HepG2 (cell line): ENCODE data around the gene SCRT2. TPM values are rescaled to one million over a fixed set of nuclear protein-coding genes. Genes with fewer than 3 reads are reported as not detected.

Experiments
- CREBL2 ChIP-seq: sonication (generic); formaldehyde crosslinking; IDR thresholded peaks from 2 replicates; pipeline ENCODE4 v1.8.1; 2023; ENCODE audit warnings: missing genetic modification reagents, mild to moderate bottlenecking, borderline replicate concordance
- KLF16 ChIP-seq, 2 experiments: sonication (generic) in 1 of 2; formaldehyde crosslinking in 1 of 2; IDR thresholded peaks; 2 replicates each; pipeline versions ENCODE4 v1.6.1 to v1.8.0; 2016 to 2023; ENCODE audit warnings: missing genetic modification reagents in 2 of 2, missing compliant biosample characterization in 1 of 2
- MIER3 ChIP-seq: IDR thresholded peaks from 2 replicates; pipeline ENCODE4 v1.6.1; 2016; ENCODE audit warnings: missing compliant biosample characterization, borderline replicate concordance
- NFE2L1 ChIP-seq: sonication (generic); formaldehyde crosslinking; IDR thresholded peaks from 2 replicates; pipeline ENCODE4 v1.4.0; 2020; ENCODE audit warnings: missing genetic modification reagents, mild to moderate bottlenecking, borderline replicate concordance
- NR2C2 ChIP-seq: sonication (generic); formaldehyde crosslinking; IDR thresholded peaks from 2 replicates; pipeline ENCODE4 v1.4.0; 2020; ENCODE audit warnings: missing genetic modification reagents, mild to moderate bottlenecking, moderate library complexity, borderline replicate concordance
- RFX5 ChIP-seq: IDR thresholded peaks from 2 replicates; pipeline ENCODE4 v1.6.1; 2011; ENCODE audit warnings: low read depth, low read length, improper control_type of control experiment
- RNF219 ChIP-seq: sonication (generic); formaldehyde crosslinking; IDR thresholded peaks from 2 replicates; pipeline ENCODE4 v1.5.0; 2020; ENCODE audit warnings: mild to moderate bottlenecking, missing genetic modification reagents
- TRIM24 ChIP-seq: sonication (generic); formaldehyde crosslinking; IDR thresholded peaks from 2 replicates; pipeline ENCODE4 v1.8.0; 2022; ENCODE audit warnings: mild to moderate bottlenecking, missing genetic modification reagents
- ZFP36L1 ChIP-seq: sonication (generic); formaldehyde crosslinking; IDR thresholded peaks from 2 replicates; pipeline ENCODE4 v1.8.0; 2022; ENCODE audit warnings: mild to moderate bottlenecking, missing genetic modification reagents, moderate library complexity
- ZNF3 ChIP-seq: IDR thresholded peaks from 2 replicates; pipeline ENCODE4 v1.7.0; 2017; ENCODE audit warnings: inconsistent platforms
- ZNF44 ChIP-seq: sonication (generic); formaldehyde crosslinking; IDR thresholded peaks from 2 replicates; pipeline ENCODE4 v1.5.1; 2020; ENCODE audit warnings: mild to moderate bottlenecking, missing genetic modification reagents
- ZNF572 ChIP-seq: sonication (generic); formaldehyde crosslinking; IDR thresholded peaks from 2 replicates; pipeline ENCODE4 v1.5.1; 2020; ENCODE audit warnings: mild to moderate bottlenecking, missing genetic modification reagents
- ZNF713 ChIP-seq: sonication (generic); formaldehyde crosslinking; IDR thresholded peaks from 2 replicates; pipeline ENCODE4 v1.4.0; 2020; ENCODE audit warnings: mild to moderate bottlenecking, missing genetic modification reagents
- ZNF879 ChIP-seq: sonication (generic); formaldehyde crosslinking; IDR thresholded peaks from 2 replicates; pipeline ENCODE4 v1.8.1; 2023; ENCODE audit warnings: missing genetic modification reagents
- polyA plus RNA-seq, 8 experiments: library from polyadenylated mRNA; depleted of rRNA in 3 of 8; stranded (reverse) in 7 of 8; unstranded in 1 of 8; fragments of >200 nt; fragmentation: Illumina TruSeq in 4 of 8; extraction: Trizol in 4 of 8; gene quantifications; 2 replicates each; pipeline versions ENCODE4 v1.2.1 to v1.2.3, GENCODE V29; 2011 to 2016; ENCODE audit warnings: low read depth in 4 of 8, missing spikeins in 1 of 8, mixed read lengths in 1 of 8; ENCODE audit not compliant: insufficient read depth in 1 of 8
- total RNA-seq, 5 experiments: library from RNA; depleted of rRNA; stranded (reverse); fragments of >200 nt; fragmentation: Illumina TruSeq; extraction: Trizol; gene quantifications; 2 replicates each; pipeline ENCODE4 v1.2.3, GENCODE V29; 2016; ENCODE audit warnings: low read depth in 1 of 5
- TF ChIP-seq, protein P1 (sequence below): sonication (generic); formaldehyde crosslinking; IDR thresholded peaks from one replicate; pipeline ENCODE4 v1.5.1; 2020; ENCODE audit warnings: mild to moderate bottlenecking, missing genetic modification reagents; ENCODE audit errors: not compliant biosample characterization

Gene SCRT2
- total and polyA plus RNA-seq, 2 of the 13 experiments (the other 11 are each of a cell fraction or from before 2014, with no cell fraction given): not detected

DNA sequence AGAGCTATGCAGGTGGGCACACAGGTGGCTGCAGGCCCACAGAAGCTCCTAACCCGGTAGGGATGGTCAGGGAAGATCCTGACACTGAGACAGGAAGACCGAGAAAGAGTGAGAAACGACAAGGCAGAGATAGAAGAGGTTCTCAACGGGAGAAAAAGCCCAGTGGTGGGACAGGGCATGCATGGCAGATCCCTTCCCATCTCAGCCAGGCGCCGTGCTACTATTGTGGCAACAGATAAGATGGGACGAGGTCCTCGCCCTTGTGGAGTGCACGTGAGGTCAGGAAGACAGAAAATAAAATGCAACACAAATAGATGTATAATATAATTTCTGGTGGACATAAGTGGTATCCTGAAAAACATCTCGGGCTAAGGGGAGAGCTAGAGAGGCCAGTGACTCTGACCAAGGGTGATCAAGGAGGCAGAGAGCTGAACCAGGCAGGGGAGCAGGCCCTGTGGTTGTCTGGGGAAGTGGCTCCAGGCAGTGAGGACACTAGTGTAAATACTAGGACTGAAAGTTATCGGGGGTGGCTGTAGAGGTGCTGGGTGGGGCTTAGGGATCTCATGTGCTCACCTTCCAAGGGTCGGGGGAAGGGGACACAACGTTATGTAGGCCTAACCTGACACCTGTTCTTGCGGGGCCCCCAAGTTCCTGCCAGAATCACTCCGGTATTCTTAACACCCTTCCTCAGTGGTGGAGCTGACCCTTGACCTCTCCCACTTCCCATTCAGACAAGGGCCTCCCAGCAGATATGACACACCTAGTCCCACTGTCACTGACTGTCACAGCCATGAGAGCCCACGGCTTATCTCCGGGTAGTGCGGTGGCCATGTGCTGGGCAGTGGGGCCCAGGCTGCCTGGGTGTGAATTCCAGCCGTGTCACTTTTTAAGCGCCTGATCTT, 23.6 kb downstream of the SCRT2 start (continued):
- TF ChIP-seq RNF219 (CRISPR knock-in tag) (no peak), NFE2L1 (CRISPR knock-in tag) (no peak), CREBL2 (no peak), ZNF3 (CRISPR knock-in tag) (peak; percentile 10; the same call in 1 of the 2 replicates), ZNF713 (CRISPR knock-in tag) (no peak), ZNF572 (CRISPR knock-in tag) (no peak), RFX5 (no peak), KLF16 (CRISPR knock-in tag; IDR thresholded peaks at IDR 0.05) (0 out of 4 replicates have a peak, but pooled peaks of 1 of the 2 experiments have one; percentile 55), ZFP36L1 (CRISPR knock-in tag) (no peak), ZNF879 (CRISPR knock-in tag) (0 out of 2 replicates have a peak, but pooled peaks have one; percentile 82), TRIM24 (CRISPR knock-in tag) (no peak), MIER3 (CRISPR knock-in tag) (0 out of 2 replicates have a peak, but pooled peaks have one; percentile 7), NR2C2 (CRISPR knock-in tag) (0 out of 2 replicates have a peak, but pooled peaks have one; percentile 61), ZNF44 (CRISPR knock-in tag) (no peak)
- TF ChIP-seq, protein P1, sequence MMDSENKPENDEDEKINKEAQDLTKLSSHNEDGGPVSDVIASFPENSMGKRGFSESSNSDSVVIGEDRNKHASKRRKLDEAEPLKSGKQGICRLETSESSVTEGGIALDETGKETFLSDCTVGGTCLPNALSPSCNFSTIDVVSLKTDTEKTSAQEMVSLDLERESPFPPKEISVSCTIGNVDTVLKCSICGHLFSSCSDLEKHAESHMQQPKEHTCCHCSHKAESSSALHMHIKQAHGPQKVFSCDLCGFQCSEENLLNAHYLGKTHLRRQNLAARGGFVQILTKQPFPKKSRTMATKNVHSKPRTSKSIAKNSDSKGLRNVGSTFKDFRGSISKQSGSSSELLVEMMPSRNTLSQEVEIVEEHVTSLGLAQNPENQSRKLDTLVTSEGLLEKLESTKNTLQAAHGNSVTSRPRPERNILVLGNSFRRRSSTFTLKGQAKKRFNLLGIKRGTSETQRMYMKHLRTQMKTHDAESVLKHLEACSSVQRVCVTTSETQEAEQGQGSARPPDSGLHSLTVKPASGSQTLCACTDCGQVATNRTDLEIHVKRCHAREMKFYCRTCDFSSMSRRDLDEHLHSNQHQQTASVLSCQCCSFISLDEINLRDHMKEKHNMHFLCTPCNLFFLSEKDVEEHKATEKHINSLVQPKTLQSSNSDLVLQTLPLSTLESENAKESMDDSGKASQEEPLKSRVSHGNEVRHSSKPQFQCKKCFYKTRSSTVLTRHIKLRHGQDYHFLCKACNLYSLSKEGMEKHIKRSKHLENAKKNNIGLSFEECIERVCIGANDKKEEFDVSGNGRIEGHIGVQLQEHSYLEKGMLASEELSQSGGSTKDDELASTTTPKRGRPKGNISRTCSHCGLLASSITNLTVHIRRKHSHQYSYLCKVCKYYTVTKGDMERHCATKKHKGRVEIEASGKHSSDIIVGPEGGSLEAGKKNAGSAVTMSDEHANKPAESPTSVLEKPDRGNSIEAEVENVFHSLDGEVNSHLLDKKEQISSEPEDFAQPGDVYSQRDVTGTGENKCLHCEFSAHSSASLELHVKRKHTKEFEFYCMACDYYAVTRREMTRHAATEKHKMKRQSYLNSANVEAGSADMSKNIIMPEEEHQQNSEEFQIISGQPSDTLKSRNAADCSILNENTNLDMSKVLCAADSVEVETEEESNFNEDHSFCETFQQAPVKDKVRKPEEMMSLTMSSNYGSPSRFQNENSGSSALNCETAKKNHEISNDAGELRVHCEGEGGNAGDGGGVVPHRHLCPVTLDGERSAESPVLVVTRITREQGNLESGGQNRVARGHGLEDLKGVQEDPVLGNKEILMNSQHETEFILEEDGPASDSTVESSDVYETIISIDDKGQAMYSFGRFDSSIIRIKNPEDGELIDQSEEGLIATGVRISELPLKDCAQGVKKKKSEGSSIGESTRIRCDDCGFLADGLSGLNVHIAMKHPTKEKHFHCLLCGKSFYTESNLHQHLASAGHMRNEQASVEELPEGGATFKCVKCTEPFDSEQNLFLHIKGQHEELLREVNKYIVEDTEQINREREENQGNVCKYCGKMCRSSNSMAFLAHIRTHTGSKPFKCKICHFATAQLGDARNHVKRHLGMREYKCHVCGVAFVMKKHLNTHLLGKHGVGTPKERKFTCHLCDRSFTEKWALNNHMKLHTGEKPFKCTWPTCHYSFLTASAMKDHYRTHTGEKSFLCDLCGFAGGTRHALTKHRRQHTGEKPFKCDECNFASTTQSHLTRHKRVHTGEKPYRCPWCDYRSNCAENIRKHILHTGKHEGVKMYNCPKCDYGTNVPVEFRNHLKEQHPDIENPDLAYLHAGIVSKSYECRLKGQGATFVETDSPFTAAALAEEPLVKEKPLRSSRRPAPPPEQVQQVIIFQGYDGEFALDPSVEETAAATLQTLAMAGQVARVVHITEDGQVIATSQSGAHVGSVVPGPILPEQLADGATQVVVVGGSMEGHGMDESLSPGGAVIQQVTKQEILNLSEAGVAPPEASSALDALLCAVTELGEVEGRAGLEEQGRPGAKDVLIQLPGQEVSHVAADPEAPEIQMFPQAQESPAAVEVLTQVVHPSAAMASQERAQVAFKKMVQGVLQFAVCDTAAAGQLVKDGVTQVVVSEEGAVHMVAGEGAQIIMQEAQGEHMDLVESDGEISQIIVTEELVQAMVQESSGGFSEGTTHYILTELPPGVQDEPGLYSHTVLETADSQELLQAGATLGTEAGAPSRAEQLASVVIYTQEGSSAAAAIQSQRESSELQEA: peak; percentile 14
